ENCODE data around the gene MAGI1. TPM values are rescaled to one million over a fixed set of nuclear protein-coding genes. Genes with fewer than 3 reads are reported as not detected.

The MAGI1 gene
- polyA plus RNA-seq, 3 donors = 29.7 to 33.5 (median 30.7) TPM

GRCh38 chr3:65653731-65654130 lies 385.0 kb downstream of the MAGI1 start:
- no peak for DNase-seq (ENCODE audit: extremely low read depth in 1 of 11, low read depth in 9 of 11, low spot score in 4 of 11)

GRCh38 chr3:65650247-65650646 lies 388.5 kb downstream of the MAGI1 start:
- no peak for DNase-seq (ENCODE audit: extremely low read depth in 1 of 11, low read depth in 9 of 11, low spot score in 4 of 11)

GRCh38 chr3:65647369-65647768 lies 391.3 kb downstream of the MAGI1 start:
- no peak for DNase-seq (ENCODE audit: extremely low read depth in 1 of 11, low read depth in 9 of 11, low spot score in 4 of 11)

GRCh38 chr3:65642883-65643282 lies 395.8 kb downstream of the MAGI1 start:
- DNase-seq (ENCODE audit: extremely low read depth in 1 of 11, low read depth in 9 of 11, low spot score in 4 of 11) = no peak

GRCh38 chr3:65641777-65642176 lies 396.9 kb downstream of the MAGI1 start:
- no peak for DNase-seq (ENCODE audit: extremely low read depth in 1 of 11, low read depth in 9 of 11, low spot score in 4 of 11)

GRCh38 chr3:65641045-65641444 lies 397.7 kb downstream of the MAGI1 start:
- no peak for DNase-seq (ENCODE audit: extremely low read depth in 1 of 11, low read depth in 9 of 11, low spot score in 4 of 11)

GRCh38 chr3:65639444-65639843 lies 399.3 kb downstream of the MAGI1 start:
- no peak for DNase-seq (ENCODE audit: extremely low read depth in 1 of 11, low read depth in 9 of 11, low spot score in 4 of 11)

GRCh38 chr3:65638301-65638700 lies 400.4 kb downstream of the MAGI1 start:
- DNase-seq (ENCODE audit: extremely low read depth in 1 of 11, low read depth in 9 of 11, low spot score in 4 of 11) = no peak

GRCh38 chr3:65636326-65636725 lies 402.4 kb downstream of the MAGI1 start:
- DNase-seq (ENCODE audit: extremely low read depth in 1 of 11, low read depth in 9 of 11, low spot score in 4 of 11) = no peak

- no peak for DNase-seq (ENCODE audit: extremely low read depth in 1 of 11, low read depth in 9 of 11, low spot score in 4 of 11)
Observed at GRCh38 chr3:65635657-65636056, 403.1 kb downstream of the MAGI1 start.

GRCh38 chr3:65633018-65633638 lies 405.6 kb downstream of the MAGI1 start:
- no peak for DNase-seq (ENCODE audit: extremely low read depth in 1 of 11, low read depth in 9 of 11, low spot score in 4 of 11)

GRCh38 chr3:65632414-65632813 lies 406.3 kb downstream of the MAGI1 start:
- DNase-seq (ENCODE audit: extremely low read depth in 1 of 11, low read depth in 9 of 11, low spot score in 4 of 11) = no peak

GRCh38 chr3:65628978-65629377 lies 409.7 kb downstream of the MAGI1 start:
- no peak for DNase-seq (ENCODE audit: extremely low read depth in 1 of 11, low read depth in 9 of 11, low spot score in 4 of 11)

GRCh38 chr3:65627062-65627461 lies 411.7 kb downstream of the MAGI1 start:
- DNase-seq (ENCODE audit: extremely low read depth in 1 of 11, low read depth in 9 of 11, low spot score in 4 of 11) = no peak

- no peak for DNase-seq (ENCODE audit: extremely low read depth in 1 of 11, low read depth in 9 of 11, low spot score in 4 of 11)
Observed at GRCh38 chr3:65625305-65625704, 413.4 kb downstream of the MAGI1 start.

GRCh38 chr3:65623362-65623761 lies 415.4 kb downstream of the MAGI1 start:
- no peak for DNase-seq (ENCODE audit: extremely low read depth in 1 of 11, low read depth in 9 of 11, low spot score in 4 of 11)

- no peak for DNase-seq (ENCODE audit: extremely low read depth in 1 of 11, low read depth in 9 of 11, low spot score in 4 of 11)
Observed at GRCh38 chr3:65619888-65620287, 418.8 kb downstream of the MAGI1 start.

GRCh38 chr3:65619451-65619881 lies 419.3 kb downstream of the MAGI1 start:
- DNase-seq (ENCODE audit: extremely low read depth in 1 of 11, low read depth in 9 of 11, low spot score in 4 of 11) = no peak

GRCh38 chr3:65618599-65618998 lies 420.1 kb downstream of the MAGI1 start:
- DNase-seq (ENCODE audit: extremely low read depth in 1 of 11, low read depth in 9 of 11, low spot score in 4 of 11) = no peak

- DNase-seq (ENCODE audit: extremely low read depth in 1 of 11, low read depth in 9 of 11, low spot score in 4 of 11) = no peak
Observed at GRCh38 chr3:65617787-65618186, 420.9 kb downstream of the MAGI1 start.

- no peak for DNase-seq (ENCODE audit: extremely low read depth in 1 of 11, low read depth in 9 of 11, low spot score in 4 of 11)
Observed at GRCh38 chr3:65617209-65617608, 421.5 kb downstream of the MAGI1 start.

- no peak for DNase-seq (ENCODE audit: extremely low read depth in 1 of 11, low read depth in 9 of 11, low spot score in 4 of 11)
Observed at GRCh38 chr3:65616563-65616962, 422.2 kb downstream of the MAGI1 start.
